ENCODE data around the gene DOK3.
"Not testable (repeated sequence)": the region's sequence is repeated elsewhere in the genome, so short reads cannot be mapped to it uniquely, and the experiment has no call there.

DOK3 gene

GRCh38 chr5:177490992-177491391, 18.6 kb downstream of the DOK3 start (continued):
- no peak for TF ChIP-seq CSRNP3 (CRISPR knock-in tag; IDR thresholded peaks at IDR 0.05)
- TF ChIP-seq GLIS3 (CRISPR knock-in tag; IDR thresholded peaks at IDR 0.05), result no peak
- TF ChIP-seq OSR1 (CRISPR knock-in tag; IDR thresholded peaks at IDR 0.05), result no peak

DNA sequence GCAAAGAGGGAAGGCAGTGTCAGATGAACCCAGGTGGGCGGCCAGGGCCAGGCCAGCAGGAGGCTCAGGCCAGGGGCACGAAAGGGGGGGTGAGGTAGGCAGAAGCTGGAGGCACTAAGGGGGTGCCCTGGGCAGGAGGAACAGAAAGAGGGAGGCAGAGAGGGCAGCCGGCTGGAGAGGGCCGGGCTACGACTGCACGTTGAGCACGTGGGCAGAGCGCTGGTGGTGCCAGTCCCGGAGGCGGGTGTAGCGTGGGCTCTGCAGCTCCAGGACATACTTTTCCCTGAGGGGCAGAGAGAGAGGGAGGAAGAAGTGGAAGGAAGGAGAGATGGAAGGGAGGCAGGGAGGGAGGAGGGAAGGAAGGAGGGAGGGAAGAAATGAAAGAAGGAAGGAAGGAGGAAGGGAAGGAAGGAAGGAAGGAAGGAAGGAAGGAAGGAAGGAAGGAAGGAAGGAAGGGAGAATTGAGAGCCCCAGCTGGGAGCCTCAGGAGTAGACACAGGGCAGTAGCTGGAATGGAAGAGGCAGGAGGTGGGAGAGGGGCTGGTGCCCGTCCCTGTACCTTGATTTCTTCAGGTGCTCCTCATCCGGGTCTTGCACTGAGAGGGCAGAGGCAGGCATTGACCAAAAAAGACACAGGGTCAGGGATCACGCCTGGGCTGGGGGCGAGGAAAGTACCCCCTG, 19.2 kb downstream of the DOK3 start:
- TF ChIP-seq ZNF8 (CRISPR knock-in tag; IDR thresholded peaks at IDR 0.05) (no peak), ZFP3 (CRISPR knock-in tag; IDR thresholded peaks at IDR 0.05) (no peak), ARNTL (CRISPR knock-in tag; IDR thresholded peaks at IDR 0.05; ENCODE audit: borderline replicate concordance, low read depth) (no peak), ISL1 (CRISPR knock-in tag; IDR thresholded peaks at IDR 0.05) (no peak), ZFP30 (CRISPR knock-in tag; IDR thresholded peaks at IDR 0.05) (no peak), ZNF565 (CRISPR knock-in tag; conservative IDR thresholded peaks at IDR 0.05; ENCODE audit: low read depth) (no peak), ESRRG (CRISPR knock-in tag; IDR thresholded peaks at IDR 0.05) (no peak), GLIS3 (CRISPR knock-in tag; IDR thresholded peaks at IDR 0.05) (no peak)
- no peak for ATAC-seq

DNA sequence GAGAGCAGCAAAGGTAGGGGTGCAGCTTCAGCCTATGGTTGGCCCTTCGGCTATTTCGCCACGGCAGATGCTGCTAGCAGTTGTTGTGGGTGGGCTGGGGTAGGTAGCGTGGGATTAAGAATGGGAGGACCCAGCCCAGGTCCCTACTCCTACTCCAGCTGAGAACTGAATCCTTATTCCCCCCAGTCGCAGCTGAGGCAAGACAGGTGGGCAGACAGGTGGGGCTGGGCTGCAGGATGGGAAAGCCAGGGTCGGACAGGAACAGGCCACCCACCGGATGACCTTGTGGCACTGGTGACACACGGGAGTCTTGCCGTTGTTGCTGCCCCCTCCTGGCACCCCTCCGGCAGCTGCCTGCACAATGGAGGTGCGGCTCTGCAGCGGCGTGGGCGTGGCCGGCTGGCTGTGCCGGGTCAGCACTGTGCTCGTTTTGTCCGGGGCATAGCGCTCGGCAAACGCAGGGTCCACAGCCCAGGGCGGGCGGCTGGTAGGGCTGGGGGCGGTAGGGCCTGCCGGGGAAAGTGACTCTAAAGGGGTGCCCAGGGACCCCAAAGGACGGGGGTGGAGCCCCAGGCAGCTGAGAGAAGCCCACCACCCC, 20.4 kb downstream of the DOK3 start:
- no peak for TF ChIP-seq ZNF8 (CRISPR knock-in tag; IDR thresholded peaks at IDR 0.05)
- TF ChIP-seq, protein P1, sequence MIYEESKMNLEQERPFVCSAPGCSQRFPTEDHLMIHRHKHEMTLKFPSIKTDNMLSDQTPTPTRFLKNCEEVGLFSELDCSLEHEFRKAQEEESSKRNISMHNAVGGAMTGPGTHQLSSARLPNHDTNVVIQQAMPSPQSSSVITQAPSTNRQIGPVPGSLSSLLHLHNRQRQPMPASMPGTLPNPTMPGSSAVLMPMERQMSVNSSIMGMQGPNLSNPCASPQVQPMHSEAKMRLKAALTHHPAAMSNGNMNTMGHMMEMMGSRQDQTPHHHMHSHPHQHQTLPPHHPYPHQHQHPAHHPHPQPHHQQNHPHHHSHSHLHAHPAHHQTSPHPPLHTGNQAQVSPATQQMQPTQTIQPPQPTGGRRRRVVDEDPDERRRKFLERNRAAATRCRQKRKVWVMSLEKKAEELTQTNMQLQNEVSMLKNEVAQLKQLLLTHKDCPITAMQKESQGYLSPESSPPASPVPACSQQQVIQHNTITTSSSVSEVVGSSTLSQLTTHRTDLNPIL (CRISPR knock-in tag; IDR thresholded peaks at IDR 0.05; ENCODE audit: low read depth), result no peak
- TF ChIP-seq TCF4 (CRISPR knock-in tag; IDR thresholded peaks at IDR 0.05; ENCODE audit: borderline replicate concordance), result no peak
- ATAC-seq, result no peak

GRCh38 chr5:177487975-177488374, 21.7 kb downstream of the DOK3 start:
- no peak for TF ChIP-seq ZNF565 (CRISPR knock-in tag; conservative IDR thresholded peaks at IDR 0.05; ENCODE audit: low read depth)
- TF ChIP-seq ARNTL (CRISPR knock-in tag; IDR thresholded peaks at IDR 0.05; ENCODE audit: borderline replicate concordance, low read depth), result no peak
- ATAC-seq, result no peak

DNA sequence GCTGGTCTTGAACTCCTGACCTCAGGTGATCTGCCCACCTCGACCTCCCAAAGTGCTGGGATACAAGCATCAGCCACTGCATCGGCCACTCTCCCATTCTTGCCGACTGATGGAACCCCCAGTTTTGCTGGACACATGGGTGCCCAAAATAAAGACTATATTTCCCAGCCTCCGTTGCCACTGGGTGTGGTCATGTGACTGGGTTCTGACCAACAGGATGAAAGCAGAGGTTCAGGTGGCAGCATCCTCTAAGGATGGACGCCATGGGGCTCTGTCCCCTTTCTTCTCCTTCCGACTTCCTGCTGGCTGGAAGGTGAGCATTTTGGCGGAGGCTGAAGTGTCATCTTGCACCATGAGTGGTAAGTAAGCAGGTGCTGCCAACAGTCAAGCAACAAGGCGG, 22.5 kb downstream of the DOK3 start:
- no peak for ATAC-seq

GRCh38 chr5:177486256-177486655, 23.4 kb downstream of the DOK3 start:
- TF ChIP-seq ZFP30 (CRISPR knock-in tag; IDR thresholded peaks at IDR 0.05) (no peak), POU6F1 (CRISPR knock-in tag; IDR thresholded peaks at IDR 0.05; ENCODE audit: borderline replicate concordance, low read depth) (no peak), ZNF70 (CRISPR knock-in tag; IDR thresholded peaks at IDR 0.05) (no peak), BACH2 (CRISPR knock-in tag; IDR thresholded peaks at IDR 0.05; ENCODE audit: borderline replicate concordance) (no peak), OSR1 (CRISPR knock-in tag; IDR thresholded peaks at IDR 0.05) (no peak), CSDC2 (CRISPR knock-in tag; IDR thresholded peaks at IDR 0.05) (no peak), ESRRG (CRISPR knock-in tag; IDR thresholded peaks at IDR 0.05) (no peak), ZNF565 (CRISPR knock-in tag; conservative IDR thresholded peaks at IDR 0.05; ENCODE audit: low read depth) (no peak), ZC3H10 (CRISPR knock-in tag; IDR thresholded peaks at IDR 0.05) (no peak), ARNTL (CRISPR knock-in tag; IDR thresholded peaks at IDR 0.05; ENCODE audit: borderline replicate concordance, low read depth) (no peak)
- TF ChIP-seq, protein P1 (CRISPR knock-in tag; IDR thresholded peaks at IDR 0.05; ENCODE audit: low read depth), result no peak
- ATAC-seq, result no peak

More for the DNA sequence above, 22.5 kb downstream of the DOK3 start:
- TF ChIP-seq ZFP30 (CRISPR knock-in tag; IDR thresholded peaks at IDR 0.05), result no peak
- no peak for TF ChIP-seq ZFP3 (CRISPR knock-in tag; IDR thresholded peaks at IDR 0.05)
- TF ChIP-seq ARNTL (CRISPR knock-in tag; IDR thresholded peaks at IDR 0.05; ENCODE audit: borderline replicate concordance, low read depth), result no peak
- no peak for TF ChIP-seq ZC3H10 (CRISPR knock-in tag; IDR thresholded peaks at IDR 0.05)
- TF ChIP-seq ZNF565 (CRISPR knock-in tag; conservative IDR thresholded peaks at IDR 0.05; ENCODE audit: low read depth), result no peak

- not testable (repeated sequence) for ATAC-seq
Measured at GRCh38 chr5:177485753-177486152, 23.9 kb downstream of the DOK3 start.

Measured in SK-N-SH treated with all-trans-retinoic acid at 6 μM for 48 hours (cell line).